Caco-2 (cell line): ENCODE measurements around the gene GRIN2A. TPM values are rescaled to one million over a fixed set of nuclear protein-coding genes. Genes with fewer than 3 reads are reported as not detected.

Experiments
- BruUV-seq: library from RNA; stranded (reverse); fragments of 400-500 nt; replicated peaks from 2 replicates; lab custom pipeline; 2021; lab: Mats Ljungman, UMichigan
- CTCF ChIA-PET: fragments of 300-600 bp; sonication (Branson Sonifier 250); formaldehyde crosslinking; loops from one replicate; lab custom pipeline; 2022; ENCODE audit warnings: antibody characterized with exemption; lab: Charles Lee
- POLR2A ChIA-PET: fragments of 300-600 bp; sonication (Branson Sonifier 250); formaldehyde crosslinking; loops from one replicate; lab custom pipeline; 2022; ENCODE audit warnings: antibody characterized with exemption; lab: Charles Lee
- DNase-seq, 2 experiments: peaks; one replicate each; pipeline versions ENCODE4 v3.0.0 to v3.0.0-alpha.2; 2020 to 2022
- H3K27me3 ChIP-seq: replicated peaks from 2 replicates; pipeline ENCODE4 v1.6.0; 2011; ENCODE audit warnings: low read length; ENCODE audit not compliant: control insufficient read depth, insufficient read depth
- H3K36me3 ChIP-seq: 2 replicates; pipeline ENCODE4 v1.5.1; 2011; ENCODE audit warnings: low read length; ENCODE audit not compliant: control insufficient read depth, insufficient read depth
- H3K4me1 ChIP-seq: fragments of 250-450 bp; sonication (Bioruptor Pico); 2 replicates; pipeline ENCODE4 v1.5.1; 2020; ENCODE audit warnings: mild to moderate bottlenecking
- H3K4me3 ChIP-seq: 2 replicates; pipeline ENCODE4 v1.5.1; 2011; ENCODE audit warnings: low read depth, mild to moderate bottlenecking, control low read depth, low read length
- H3K9me3 ChIP-seq: fragments of 250-450 bp; sonication (Bioruptor Pico); 2 replicates; pipeline ENCODE4 v1.5.1; 2020; ENCODE audit warnings: mild to moderate bottlenecking, moderate library complexity
- H3K27ac Mint-ChIP-seq: one replicate; pipeline ENCODE4 v1.8.0; 2022; ENCODE audit warnings: mixed read lengths; ENCODE audit not compliant: unreplicated experiment
- H3K27me3 Mint-ChIP-seq: one replicate; pipeline ENCODE4 v1.8.0; 2022; ENCODE audit warnings: mixed read lengths; ENCODE audit not compliant: insufficient read depth, unreplicated experiment
- H3K36me3 Mint-ChIP-seq: one replicate; pipeline ENCODE4 v1.8.0; 2022; ENCODE audit warnings: mild to moderate bottlenecking, mixed read lengths; ENCODE audit not compliant: insufficient read depth, unreplicated experiment
- H3K4me1 Mint-ChIP-seq: one replicate; pipeline ENCODE4 v1.8.0; 2022; ENCODE audit warnings: low read depth, mixed read lengths; ENCODE audit not compliant: unreplicated experiment
- H3K4me3 Mint-ChIP-seq: one replicate; pipeline ENCODE4 v1.8.0; 2022; ENCODE audit warnings: mild to moderate bottlenecking, moderate library complexity, mixed read lengths; ENCODE audit not compliant: unreplicated experiment
- H3K9me3 Mint-ChIP-seq: one replicate; pipeline ENCODE4 v1.8.0; 2022; ENCODE audit warnings: mixed read lengths; ENCODE audit not compliant: unreplicated experiment
- CTCF ChIP-seq, 2 experiments: fragments of 200-600 bp in 1 of 2; IDR thresholded peaks; 1 replicate in 1 of 2; 2 replicates in 1 of 2; pipeline versions ENCODE4 v1.5.1 to v1.8.0; 2011 to 2022; ENCODE audit warnings: antibody characterized with exemption in 1 of 2, control low read depth in 1 of 2, inconsistent platforms in 1 of 2, low read depth in 1 of 2, low read length in 1 of 2, mild to moderate bottlenecking in 1 of 2, moderate library complexity in 1 of 2; ENCODE audit not compliant: insufficient read depth in 1 of 2, severe bottlenecking in 1 of 2, unreplicated experiment in 1 of 2
- intact Hi-C: fragments of 100-400 bp; cut with micrococcal nuclease; formaldehyde crosslinking; loops from one replicate; pipeline ENCODE4 v1.10.0; 2022; ENCODE audit not compliant: unreplicated experiment
- total RNA-seq: library from RNA; stranded (reverse); gene quantifications from 2 replicates; pipeline ENCODE4 v1.2.3, GENCODE V29; 2022

GRIN2A gene
- total RNA-seq, 1 experiment from 2014 or later: 0.54 TPM

- no peaks in the 10 kb centered on the region for H3K36me3 ChIP-seq
- Mint-ChIP-seq H3K36me3 (no peaks in the 10 kb centered on the region), H3K4me1 (no peaks in the 10 kb centered on the region), H3K4me3 (no peak overlapping the region), H3K27me3 (peaks cover 7% of the 10 kb centered on the region), H3K9me3 (no peaks in the 10 kb centered on the region), H3K27ac (no peak overlapping the region)
- H3K4me1 ChIP-seq: peaks cover 3% of the 10 kb centered on the region; the same call in 1 of the 2 replicates
- CTCF ChIA-PET: no interaction called here
- DNase-seq: no peak
- no peak for TF ChIP-seq CTCF (IDR thresholded peaks at IDR 0.05; ENCODE audit: insufficient read depth in 1 of 2, low read depth in 1 of 2, low read length in 1 of 2, severe bottlenecking in 1 of 2, unreplicated experiment in 1 of 2)
- H3K9me3 ChIP-seq: no peaks in the 10 kb centered on the region
- intact Hi-C loops: no loop called here
- no TSS peak for BruUV-seq
- no peak overlapping the region for H3K4me3 ChIP-seq
- POLR2A ChIA-PET: no interaction called here
- H3K27me3 ChIP-seq: no peaks in the 10 kb centered on the region
Measured at GRCh38 chr16:9798474-9798873, 383.8 kb downstream of the GRIN2A start.

GRCh38 chr16:9797306-9797705, 384.9 kb downstream of the GRIN2A start:
- no TSS peak for BruUV-seq
- no peak for TF ChIP-seq CTCF (IDR thresholded peaks at IDR 0.05; ENCODE audit: insufficient read depth in 1 of 2, low read depth in 1 of 2, low read length in 1 of 2, severe bottlenecking in 1 of 2, unreplicated experiment in 1 of 2)
- H3K9me3 ChIP-seq: no peaks in the 10 kb centered on the region
- no peaks in the 10 kb centered on the region for H3K9me3 Mint-ChIP-seq
- no peak overlapping the region for H3K4me3 Mint-ChIP-seq
- H3K27me3 ChIP-seq: no peaks in the 10 kb centered on the region
- H3K4me1 ChIP-seq: peaks cover 3% of the 10 kb centered on the region; the same call in 1 of the 2 replicates
- H3K36me3 Mint-ChIP-seq: no peaks in the 10 kb centered on the region
- intact Hi-C loops: no loop called here
- no peaks in the 10 kb centered on the region for H3K36me3 ChIP-seq
- no peak overlapping the region for H3K27ac Mint-ChIP-seq
- ChIA-PET CTCF (no interaction called here), POLR2A (no interaction called here)
- peaks cover 7% of the 10 kb centered on the region for H3K27me3 Mint-ChIP-seq
- no peak overlapping the region for H3K4me3 ChIP-seq
- no peak for DNase-seq
- no peaks in the 10 kb centered on the region for H3K4me1 Mint-ChIP-seq

GRCh38 chr16:9793623-9794022, 388.6 kb downstream of the GRIN2A start:
- BruUV-seq: no TSS peak

More at GRCh38 chr16:9793623-9794022, 388.6 kb downstream of the GRIN2A start:
- no peaks in the 10 kb centered on the region for H3K27me3 ChIP-seq
- no peaks in the 10 kb centered on the region for H3K4me1 Mint-ChIP-seq
- H3K9me3 Mint-ChIP-seq: no peaks in the 10 kb centered on the region
- H3K27ac Mint-ChIP-seq: no peak overlapping the region
- H3K4me3 Mint-ChIP-seq: no peak overlapping the region
- H3K36me3 Mint-ChIP-seq: no peaks in the 10 kb centered on the region
- CTCF ChIA-PET: no interaction called here
- H3K4me3 ChIP-seq: no peak overlapping the region
- intact Hi-C loops: no loop called here
- no peak for DNase-seq
- H3K9me3 ChIP-seq: no peaks in the 10 kb centered on the region
- TF ChIP-seq CTCF (IDR thresholded peaks at IDR 0.05; ENCODE audit: insufficient read depth in 1 of 2, low read depth in 1 of 2, low read length in 1 of 2, severe bottlenecking in 1 of 2, unreplicated experiment in 1 of 2): no peak
- H3K36me3 ChIP-seq: no peaks in the 10 kb centered on the region
- POLR2A ChIA-PET: no interaction called here
- peaks cover 8% of the 10 kb centered on the region for H3K27me3 Mint-ChIP-seq
- peaks cover 3% of the 10 kb centered on the region; the same call in 1 of the 2 replicates for H3K4me1 ChIP-seq
